GM15510 (cell line): ENCODE data around the gene GORASP1.

Source experiments
- POLR2A ChIP-seq: IDR thresholded peaks from 3 replicates; pipeline ENCODE4 v1.6.1; 2011; ENCODE audit warnings: borderline replicate concordance; ENCODE audit not compliant: insufficient read length; ENCODE audit errors: extremely low read depth

Gene GORASP1

GRCh38 chr3:39121621-39122020, 14.2 kb upstream of the GORASP1 start:
- no peak for TF ChIP-seq POLR2A

GRCh38 chr3:39118931-39119660, 11.7 kb upstream of the GORASP1 start:
- no peak for TF ChIP-seq POLR2A

- no peak for TF ChIP-seq POLR2A
Observed at GRCh38 chr3:39118079-39118478, 10.7 kb upstream of the GORASP1 start.

- no peak for TF ChIP-seq POLR2A
Observed at GRCh38 chr3:39115870-39116269, 8.4 kb upstream of the GORASP1 start.

GRCh38 chr3:39114456-39114855, 7.0 kb upstream of the GORASP1 start:
- TF ChIP-seq POLR2A, result no peak

GRCh38 chr3:39113291-39113690, 5.9 kb upstream of the GORASP1 start:
- TF ChIP-seq POLR2A, result no peak

- TF ChIP-seq POLR2A, result no peak
Observed at GRCh38 chr3:39112535-39112934, 5.1 kb upstream of the GORASP1 start.

GRCh38 chr3:39112113-39112512, 4.7 kb upstream of the GORASP1 start:
- TF ChIP-seq POLR2A, result no peak

- TF ChIP-seq POLR2A, result no peak
Observed at GRCh38 chr3:39110041-39110639, 2.7 kb upstream of the GORASP1 start.

GRCh38 chr3:39109086-39109485, 1.7 kb upstream of the GORASP1 start:
- no peak for TF ChIP-seq POLR2A

- TF ChIP-seq POLR2A, result no peak
Observed at GRCh38 chr3:39108200-39108710, 828 bp upstream of the GORASP1 start.

GRCh38 chr3:39106851-39107387, 508 bp downstream of the GORASP1 start:
- TF ChIP-seq POLR2A, result no peak

- no peak for TF ChIP-seq POLR2A
Observed at GRCh38 chr3:39106281-39106811, 1.1 kb downstream of the GORASP1 start.

- no peak for TF ChIP-seq POLR2A
Observed at GRCh38 chr3:39105687-39106063, 1.8 kb downstream of the GORASP1 start.

- no peak for TF ChIP-seq POLR2A
Observed at GRCh38 chr3:39104961-39105686, 2.3 kb downstream of the GORASP1 start.
